ENCODE data around the gene ABCC1.
"Not testable (repeated sequence)": the region's sequence is repeated elsewhere in the genome, so short reads cannot be mapped to it uniquely, and the experiment has no call there.

The ABCC1 gene

DNA sequence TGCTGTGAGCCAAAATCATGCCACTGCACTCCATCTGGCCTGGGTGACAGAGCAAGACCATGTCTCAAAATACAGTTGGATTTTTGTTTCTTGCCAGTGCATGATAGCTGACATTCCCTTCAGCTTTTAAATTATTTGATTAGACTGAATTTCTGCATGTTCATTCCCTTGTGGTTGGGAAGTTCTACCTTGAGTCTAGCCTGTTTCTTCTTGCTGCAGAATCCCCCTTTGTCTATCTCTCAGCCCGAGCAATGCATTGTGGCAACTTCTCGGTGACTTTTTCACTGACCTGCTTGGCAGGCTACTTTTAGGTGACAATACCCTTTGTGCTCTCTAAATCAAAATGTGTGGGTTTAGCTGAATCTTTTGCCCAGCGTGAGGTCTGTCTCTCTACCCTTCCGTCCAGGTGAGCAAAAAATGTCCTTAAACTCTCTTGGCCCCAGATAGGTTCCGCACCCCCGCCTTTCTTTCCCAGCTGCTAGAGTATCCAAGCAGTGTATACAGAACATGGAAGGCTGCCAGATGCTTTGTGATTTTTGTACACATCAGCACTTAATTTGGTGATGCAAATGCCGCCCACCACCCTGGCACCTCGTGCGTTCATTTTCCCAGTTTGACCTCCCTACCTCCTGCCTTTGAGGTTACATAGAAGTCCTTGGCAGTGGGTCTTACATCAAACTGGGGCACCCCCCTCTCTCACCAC lies 143.7 kb downstream of the ABCC1 start:
- DNase-seq = peak; percentile 17

DNA sequence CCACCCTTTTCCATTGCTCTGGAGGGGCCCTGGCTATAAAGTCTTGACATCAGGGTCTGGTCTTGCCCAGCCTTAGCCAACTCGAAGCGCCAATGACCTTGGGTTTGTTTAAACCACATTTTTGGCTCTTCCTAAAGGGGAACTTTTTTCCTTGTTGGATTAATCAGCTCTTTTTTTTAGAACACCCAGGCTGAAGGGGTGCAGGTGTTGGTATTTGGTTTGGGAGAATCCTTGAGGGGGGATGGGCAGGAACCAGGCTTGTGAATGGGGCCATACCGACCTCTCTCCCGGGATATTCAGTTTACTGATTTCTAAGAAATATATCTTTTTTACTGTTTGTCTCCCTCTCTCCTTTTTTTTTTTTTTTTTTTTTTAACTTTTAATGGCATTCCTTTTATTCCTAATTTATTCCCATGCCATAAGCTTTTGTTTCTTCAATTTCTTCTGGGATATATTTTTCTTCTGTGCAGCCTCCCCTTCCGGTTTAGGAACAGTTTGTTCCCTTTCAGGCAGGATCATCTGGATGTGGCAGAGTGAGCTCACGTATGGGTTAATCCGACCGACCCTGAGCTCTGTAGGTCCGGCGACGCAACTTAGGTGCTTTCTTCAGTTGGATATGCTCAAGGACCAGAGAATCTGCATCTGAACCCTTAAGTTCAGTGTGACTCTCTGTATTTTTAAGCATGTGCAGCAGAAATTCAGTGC lies 144.4 kb downstream of the ABCC1 start:
- DNase-seq = no peak

DNA sequence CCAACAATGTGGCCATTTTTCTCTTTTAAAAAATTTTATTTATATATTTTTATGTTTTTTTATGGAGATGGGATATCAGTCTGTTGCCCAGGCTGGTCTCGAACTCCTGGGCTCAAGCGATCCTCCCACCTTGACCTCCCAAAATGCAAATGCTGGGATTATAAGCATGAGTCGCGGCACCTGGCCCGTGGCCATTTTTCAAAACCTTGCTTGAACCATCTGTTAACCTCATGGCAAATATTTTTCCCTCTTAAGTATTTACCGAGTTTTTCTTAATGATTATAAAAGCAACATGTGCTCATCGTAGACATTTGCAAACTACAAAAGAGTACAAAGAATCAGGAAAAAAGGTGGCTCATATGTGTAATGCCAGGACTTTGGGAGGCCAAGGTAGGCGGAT lies 146.2 kb downstream of the ABCC1 start:
- peak; percentile 26 for DNase-seq

DNA sequence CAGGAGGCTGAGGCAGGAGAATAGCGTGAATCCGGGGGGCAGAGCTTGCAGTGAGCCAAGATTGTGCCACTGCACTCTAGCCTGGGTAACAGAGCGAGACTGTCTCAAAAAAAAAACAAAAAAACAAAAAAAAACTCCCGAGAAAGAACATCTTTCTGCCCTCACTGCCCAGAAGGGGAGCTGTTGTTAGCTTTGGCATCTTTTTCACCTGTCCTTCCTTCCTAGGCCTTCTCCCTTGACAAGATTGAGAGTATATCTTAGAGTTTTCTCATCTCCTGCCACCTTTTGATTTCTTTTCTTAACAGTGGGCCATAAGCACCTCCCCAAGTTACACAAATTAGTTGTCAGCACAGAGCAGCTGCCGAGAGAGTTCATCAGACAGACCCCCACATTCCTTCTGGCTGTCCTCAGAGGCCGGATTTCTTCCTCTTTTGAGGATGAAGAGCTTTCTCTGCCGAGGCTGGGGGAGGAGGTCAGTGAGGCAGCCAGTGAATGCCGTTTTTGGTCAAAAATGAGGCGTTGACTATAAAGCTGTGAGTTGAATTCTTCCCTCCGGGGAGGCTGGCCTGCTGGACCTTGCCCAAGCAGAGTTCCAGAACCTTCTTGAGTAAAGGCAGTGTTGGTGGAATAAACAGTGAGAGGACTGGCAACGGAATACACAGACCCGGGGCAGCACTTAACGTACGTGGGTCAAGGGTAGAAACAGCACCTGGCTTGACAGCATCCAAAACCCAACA lies 146.9 kb downstream of the ABCC1 start:
- peak; percentile 77 for DNase-seq

DNA sequence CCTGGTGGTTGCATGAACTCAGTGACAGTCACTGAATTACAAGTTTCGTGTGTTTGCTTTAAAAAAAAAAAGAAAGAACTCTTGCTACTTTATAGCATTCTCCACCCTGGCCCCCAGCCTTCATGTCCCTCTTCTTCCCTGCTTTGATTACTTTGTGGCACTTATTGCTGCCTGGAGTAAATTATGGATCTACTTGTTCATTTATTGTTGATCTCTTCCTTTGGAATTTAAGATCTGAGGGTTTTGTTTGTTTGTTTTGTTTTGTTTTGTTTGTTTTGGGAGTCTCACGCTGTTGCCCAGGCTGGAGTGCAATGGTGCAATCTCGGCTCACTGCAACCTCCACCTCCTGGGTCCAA lies 147.4 kb downstream of the ABCC1 start:
- DNase-seq = no peak

DNA sequence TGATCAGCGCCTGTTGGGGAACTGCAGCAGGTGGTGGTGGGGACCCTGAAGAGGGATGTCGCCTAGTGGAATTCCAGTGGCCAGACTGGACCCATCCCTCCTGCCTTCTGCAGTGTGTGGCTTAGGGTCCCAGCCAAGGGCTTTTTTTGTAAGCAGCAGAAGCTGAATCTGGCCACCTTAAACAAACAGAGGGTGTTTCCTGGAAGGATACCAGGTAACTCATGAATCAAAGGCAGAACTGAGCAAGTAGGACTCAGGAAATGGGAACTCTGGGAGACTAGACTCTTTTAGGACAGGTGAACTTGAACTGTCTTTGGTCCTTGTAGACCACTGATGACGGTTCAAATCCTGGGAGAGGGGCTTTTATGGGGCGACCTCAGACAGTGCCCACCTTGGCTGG lies 149.9 kb downstream of the ABCC1 start:
- no peak for DNase-seq

DNA sequence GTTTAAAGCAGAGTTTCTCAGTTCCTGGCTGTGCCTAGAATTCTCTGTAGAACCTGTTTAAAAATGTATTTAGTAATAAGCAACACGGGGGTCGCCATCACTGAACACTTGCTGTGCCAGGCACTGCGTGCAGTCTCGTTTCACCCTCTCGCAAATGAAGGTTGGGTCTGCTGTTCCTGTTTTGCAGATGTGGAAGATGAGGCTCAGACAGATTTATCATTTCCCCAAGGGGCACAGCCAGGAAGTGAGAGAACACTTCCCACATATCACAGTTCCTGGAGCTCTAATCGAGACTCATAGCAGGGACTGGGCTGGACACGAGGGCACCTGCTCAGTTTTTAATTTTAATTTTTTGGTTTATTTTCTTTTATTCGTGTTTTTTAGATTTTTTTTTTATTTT lies 151.2 kb downstream of the ABCC1 start:
- no peak for DNase-seq

DNA sequence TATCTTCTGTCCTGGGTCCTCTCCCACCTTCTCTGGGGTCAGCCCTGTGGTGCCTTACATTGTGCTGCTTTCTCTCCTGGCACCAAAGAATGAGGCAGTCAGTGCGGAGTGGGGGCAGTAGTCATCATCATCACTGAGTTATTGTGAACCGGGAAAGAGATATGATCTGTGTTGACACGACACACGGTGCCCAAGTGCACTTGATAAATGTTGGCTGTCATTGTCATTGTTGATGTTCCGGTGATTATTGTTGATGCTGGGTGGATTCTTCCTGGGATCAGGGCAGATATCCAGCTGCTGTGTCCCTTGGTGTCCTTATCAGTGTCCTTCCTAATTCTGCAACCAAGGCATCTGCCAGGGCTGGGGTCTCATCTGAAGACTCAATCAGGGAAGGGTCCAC lies 152.2 kb downstream of the ABCC1 start:
- no peak for DNase-seq

DNA sequence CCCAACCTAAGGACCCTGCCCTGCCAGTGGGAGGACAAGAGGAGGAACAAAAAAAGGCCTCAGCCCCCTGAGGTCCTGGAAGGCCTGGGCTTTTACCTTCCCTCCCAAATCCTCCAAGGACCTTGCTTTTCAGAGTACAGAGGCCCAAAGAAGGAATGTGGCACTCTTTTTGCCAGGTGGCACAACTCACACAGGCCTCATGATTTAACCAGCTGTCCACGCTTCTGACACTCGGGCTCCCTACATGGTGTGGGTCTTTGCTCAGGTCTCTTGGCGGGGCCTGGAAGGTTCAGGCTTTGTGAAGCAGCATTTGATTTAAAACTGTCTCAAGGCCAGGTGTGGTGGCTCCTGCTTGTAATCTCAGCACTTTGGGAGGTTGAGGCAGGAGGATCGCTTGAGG lies 153.3 kb downstream of the ABCC1 start:
- DNase-seq = no peak

DNA sequence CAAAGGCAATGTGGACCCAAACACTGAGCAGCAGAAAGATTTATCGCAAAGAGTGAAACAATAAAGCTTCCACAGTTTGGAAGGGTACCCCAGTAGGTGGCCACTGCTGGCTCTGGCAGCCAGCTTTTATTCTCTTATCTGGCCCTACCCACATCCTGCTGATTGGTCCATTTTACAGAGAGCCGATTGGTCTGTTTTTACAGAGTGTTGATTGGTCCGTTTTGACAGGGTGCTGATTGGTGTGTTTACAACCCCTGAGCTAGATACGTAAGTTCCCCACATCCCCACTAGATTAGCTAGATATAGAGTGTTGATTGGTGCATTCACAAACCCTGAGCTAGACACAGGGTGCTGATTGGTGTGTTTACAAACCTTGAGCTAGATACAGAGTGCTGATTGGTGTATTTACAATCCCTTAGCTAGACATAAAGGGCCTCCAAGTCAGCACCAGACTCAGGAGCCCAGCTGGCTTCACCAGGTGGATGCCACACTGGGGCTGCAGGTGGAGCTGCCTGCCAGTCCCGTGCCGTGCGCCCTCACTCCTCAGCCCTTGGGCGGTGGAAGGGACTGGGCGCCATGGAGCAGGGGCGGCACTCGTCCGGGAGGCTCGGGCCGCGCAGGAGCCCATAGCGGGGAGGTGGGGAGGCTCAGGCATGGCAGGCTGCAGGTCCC lies 154.9 kb downstream of the ABCC1 start:
- DNase-seq = not testable (repeated sequence)

DNA sequence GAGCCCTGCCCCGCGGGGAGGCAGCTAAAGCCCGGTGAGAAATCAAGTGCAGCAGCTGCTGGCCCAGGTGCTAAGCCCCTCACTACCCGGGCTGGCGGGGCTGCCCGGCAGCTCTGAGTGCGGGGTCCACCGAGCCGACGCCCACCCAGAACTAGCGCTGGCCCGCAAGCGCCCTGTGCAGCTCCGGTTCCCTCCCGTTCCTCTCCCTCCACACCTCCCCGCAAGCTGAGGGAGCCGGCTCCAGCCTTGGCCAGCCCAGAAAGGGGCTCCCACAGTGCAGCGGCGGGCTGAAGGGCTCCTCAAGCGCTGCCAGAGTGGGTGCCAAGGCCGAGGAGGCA lies 155.4 kb downstream of the ABCC1 start:
- not testable (repeated sequence) for DNase-seq

DNA sequence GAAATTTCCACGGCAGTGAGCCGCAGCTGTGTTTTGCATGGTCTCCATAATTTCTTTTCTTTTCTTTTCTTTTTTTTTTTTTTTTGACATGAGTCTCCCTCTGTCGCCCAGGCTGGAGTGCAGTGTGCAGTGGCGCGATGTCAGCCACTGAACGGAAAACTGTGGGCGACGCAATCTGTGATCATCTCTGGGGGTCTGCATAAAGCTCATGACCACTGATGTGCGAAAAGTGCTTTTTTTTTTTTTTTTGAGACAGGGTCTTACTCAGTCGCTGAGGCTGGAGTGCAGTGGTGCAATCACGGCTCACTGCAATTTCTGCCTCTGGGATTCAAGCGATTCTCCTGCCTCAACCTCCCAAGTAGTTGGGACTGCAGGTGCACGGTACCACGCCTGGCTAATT lies 156.2 kb downstream of the ABCC1 start:
- DNase-seq = no peak

DNA sequence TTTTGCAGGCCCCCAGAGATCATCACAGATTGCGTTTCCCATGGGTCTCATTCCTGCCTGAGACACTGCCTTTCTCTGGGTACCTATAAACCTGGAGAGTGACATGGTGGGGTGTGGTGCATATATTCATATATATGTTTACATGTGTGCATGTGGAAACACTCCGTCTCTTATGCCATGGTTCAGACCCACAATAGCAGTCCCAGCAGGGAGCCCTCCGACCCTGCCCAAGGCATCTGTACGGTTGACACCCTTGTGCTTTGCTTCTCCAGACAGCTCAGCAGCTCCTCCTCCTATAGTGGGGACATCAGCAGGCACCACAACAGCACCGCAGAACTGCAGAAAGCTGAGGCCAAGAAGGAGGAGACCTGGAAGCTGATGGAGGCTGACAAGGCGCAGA lies 157.1 kb downstream of the ABCC1 start:
- no peak for DNase-seq

DNA sequence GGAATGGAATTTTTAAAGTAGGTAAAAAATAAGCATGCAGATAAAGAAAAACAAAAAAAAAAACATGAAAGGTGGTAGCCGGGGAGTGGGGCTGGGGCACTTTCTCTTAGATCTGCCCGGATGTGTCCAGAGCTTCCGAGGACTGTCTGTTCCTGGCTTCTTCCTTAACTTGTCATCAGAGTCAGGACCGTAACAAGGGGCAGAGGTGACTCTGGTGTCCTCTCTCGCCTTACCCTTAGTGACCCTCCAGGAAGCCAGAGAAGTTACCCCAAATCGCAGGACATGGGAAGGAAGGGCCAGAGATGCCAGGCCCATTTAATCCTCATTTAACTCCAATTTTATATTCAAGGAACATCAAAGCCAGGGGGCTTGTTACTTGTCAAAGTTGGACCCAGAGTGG lies 158.4 kb downstream of the ABCC1 start:
- DNase-seq = no peak

DNA sequence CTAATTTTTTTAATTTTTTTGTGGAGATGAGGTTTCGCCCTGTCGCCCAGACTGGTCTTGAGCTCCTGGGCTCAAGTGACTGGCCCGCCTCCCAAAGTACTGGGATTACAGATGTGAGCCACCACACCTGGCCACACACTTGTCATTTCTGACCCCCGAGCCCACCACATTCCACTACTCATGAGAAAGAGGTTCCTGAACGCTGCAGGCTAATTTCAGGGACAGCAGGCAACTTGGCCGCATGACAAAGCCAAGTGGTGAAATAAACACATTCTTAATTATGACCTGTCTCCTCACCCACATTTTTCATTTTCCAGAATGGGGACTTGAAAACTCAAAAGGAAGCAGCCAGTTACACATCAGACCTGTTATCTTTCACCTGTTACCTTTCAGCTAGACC lies 159.3 kb downstream of the ABCC1 start:
- no peak for DNase-seq

DNA sequence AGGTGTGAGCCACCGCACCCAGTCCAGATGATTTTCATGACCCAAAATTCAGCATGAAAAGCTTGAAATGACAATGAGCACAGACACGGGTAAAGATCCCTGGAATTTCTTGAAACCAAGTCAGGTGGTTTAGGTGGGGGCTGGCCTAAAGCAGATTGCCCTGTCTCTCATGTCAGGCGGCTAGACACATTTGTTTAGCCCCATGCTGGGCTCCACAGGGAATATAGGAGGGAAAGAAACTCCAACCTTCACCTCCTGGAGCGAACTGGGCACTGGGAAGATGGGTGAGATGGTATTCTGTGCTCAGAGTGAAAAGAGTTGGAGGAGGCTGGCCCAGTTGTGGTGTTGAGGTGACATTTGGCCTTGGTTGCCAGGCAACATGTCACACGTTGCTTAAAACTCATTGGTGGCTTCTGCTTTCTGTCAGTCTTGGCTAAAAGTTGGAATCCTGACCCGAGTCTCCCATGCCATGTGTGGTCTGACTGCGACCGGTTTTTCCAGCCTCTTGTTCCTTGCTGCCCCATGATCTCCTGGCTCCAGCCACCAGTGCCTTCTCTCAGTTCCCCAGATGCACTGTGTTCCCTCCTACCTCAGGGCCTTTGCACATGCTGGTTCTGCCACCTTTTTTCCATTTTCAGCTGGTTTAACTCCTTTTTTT lies 160.2 kb downstream of the ABCC1 start:
- DNase-seq = no peak

DNA sequence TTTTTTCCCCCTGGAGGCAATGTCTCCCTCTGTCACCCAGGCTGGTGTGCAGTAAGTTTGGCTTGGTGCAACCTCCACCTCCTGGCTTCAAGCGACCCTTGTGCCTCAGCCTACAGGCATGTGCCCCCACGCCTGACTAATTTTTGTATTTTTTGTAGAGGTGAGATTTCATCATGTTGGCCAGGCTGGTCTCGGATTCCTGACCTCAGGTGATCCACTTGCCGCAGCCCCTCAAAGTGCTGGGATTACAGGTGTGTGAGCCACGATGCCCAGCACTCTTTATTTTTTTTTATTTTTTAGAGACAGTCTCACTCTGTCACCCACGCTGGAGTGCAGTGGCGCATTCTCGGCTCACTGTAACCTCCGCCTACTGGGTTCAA lies 160.7 kb downstream of the ABCC1 start:
- DNase-seq = no peak

DNA sequence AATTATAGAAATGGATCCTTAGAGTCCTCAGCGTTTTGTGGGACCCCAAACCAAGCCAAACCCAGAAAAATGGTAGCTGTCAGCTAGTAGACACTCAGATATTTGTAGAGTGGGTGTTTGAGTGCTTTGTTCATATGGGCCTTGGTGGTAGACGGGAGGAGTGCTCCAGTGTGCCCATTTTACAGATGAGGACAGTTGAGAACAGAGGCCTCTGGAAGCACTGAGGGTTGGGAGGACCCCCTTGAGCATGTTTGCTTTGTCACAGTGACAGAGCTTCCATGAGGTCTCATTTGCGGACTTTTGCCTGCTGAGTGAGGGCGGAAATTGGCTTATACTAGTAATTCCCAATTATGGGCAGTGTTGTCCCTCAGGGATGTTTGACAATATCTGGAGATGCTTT lies 162.2 kb downstream of the ABCC1 start:
- no peak for DNase-seq

DNA sequence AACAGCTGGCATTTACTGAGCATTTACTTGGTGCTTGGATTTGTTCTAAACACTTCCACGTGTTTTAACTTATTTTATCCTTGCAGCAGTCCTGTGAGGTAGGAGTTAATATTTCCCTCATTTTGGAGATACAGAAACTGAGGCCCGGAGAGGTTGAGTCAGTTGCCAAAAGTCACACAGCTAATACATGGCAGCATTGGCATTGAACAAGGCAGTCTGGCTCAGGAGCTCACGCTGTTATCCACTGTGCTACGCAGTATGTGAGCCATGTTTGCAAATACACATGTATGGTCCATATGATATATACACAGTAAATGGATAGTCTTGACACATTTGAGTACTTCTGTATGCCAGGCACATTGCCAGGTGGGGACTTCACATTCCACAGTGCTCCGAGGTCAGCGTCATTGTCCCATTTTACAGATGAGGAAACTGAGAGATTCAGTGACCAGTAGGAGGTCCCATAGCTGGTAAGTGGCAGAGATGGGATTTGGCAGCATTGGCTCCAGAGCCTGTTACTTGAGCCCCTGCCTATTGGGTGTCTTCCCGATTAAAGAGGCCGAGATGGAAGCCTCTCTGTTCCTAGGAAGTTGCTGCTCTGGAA lies 163.1 kb downstream of the ABCC1 start:
- no peak for DNase-seq

DNA sequence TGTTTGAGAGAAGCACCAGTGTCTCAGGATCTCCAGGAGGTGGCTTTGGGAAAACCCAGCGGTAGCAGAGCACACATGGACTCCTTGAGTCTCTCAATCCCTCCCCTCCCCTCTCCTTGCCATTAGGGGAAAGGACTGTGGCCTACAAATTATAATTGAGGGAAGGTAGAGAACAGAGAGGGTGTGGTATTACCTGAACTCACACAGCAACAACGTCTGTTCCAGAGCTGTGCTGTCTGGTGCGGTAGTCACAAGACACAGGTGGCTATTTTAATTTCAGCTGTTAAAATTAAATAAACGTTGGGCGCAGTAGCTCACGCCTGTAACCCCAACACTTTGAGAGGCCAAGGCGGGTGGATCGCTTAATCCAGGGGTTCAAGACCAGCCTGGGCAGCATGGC lies 163.7 kb downstream of the ABCC1 start:
- DNase-seq = no peak

DNA sequence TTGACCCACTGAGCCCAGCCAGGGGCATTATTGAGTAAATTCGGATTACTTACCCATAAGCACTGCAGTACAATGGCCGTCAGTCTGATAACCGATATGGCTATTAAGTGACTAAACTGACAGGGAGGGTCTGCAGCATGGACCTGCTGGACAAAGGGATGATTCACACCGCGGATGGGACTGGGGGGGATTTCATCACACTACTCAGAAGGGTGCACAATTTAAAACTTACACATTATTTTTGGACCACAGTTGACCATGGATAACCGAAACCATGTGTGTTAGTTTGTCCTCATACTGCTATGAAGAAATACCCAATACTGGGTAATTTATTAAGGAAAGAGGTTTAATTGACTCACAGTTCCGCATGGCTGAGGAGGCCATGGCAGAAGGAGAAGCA lies 167.4 kb downstream of the ABCC1 start:
- DNase-seq = no peak

DNA sequence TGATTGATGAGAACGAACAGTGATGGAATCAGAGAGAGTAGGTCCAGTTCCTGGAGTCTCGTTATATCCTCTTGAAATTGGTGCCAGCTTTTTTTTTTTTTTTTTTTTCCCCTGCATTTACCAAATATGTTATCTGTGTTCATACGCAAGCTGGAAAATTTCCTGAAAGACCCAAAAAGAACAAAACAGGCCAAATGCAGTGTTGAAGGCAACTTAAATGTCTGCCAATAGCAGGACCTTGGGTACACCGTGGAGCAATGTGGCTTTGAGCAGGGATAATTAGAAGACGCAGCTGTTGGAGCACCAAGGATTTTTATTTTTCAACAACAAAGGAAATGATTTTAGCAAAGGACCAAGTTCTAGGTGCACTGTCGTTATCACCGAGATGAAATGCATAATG lies 168.9 kb downstream of the ABCC1 start:
- no peak for DNase-seq

DNA sequence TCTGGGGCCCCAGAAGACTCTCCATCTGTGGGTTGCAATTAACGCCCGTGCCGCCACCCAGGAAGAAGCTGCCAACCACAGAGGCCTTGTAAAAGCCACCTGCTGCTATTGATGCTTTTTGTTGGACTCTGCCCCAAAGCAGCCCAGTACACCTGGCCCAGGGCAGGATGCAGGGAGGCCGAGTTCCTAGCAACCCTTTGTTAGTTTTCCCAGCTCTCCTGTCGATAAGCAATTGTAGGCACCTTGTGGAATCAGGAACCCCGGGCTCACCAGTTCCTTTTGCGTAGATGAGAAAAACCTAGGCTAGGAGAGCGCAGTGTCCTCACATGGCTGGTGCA lies 170.6 kb downstream of the ABCC1 start:
- DNase-seq = no peak

All from fibroblast of skin of right quadriceps (primary cell).